NCI-H524 treated with DMSO at 0.1 percent for 48 hours (cell line): ENCODE results near the gene LIX1L.
A peak's percentile ranks its signal among the peaks of the same experiment; 100 is the strongest.
"Not testable (repeated sequence)": the region's sequence is repeated elsewhere in the genome, so short reads cannot be mapped to it uniquely, and the experiment has no call there.

Experiments
- DNase-seq: peaks from one replicate; lab custom pipeline; 2025; lab: John Stamatoyannopoulos, UW

The LIX1L gene

DNA sequence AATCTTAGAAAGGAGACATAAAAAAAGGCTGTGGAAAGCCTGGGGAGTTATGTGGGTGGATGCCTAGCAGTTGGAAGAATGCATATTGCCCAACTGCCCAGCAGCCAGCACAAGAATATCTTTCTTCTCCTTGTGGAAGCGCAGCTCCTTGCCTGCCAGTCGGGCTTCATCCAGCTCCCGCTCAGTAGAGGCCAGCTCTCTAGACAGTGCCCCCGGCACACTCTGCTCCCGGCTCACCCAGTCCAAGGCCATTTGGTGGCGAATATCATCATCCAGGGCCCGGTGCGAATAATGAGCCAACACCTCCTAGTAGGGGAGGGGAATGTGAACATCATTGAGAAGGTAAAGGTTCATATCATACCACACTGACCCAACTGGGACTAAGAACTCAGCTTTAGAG lies 21.6 kb downstream of the LIX1L start:
- no peak for DNase-seq

DNA sequence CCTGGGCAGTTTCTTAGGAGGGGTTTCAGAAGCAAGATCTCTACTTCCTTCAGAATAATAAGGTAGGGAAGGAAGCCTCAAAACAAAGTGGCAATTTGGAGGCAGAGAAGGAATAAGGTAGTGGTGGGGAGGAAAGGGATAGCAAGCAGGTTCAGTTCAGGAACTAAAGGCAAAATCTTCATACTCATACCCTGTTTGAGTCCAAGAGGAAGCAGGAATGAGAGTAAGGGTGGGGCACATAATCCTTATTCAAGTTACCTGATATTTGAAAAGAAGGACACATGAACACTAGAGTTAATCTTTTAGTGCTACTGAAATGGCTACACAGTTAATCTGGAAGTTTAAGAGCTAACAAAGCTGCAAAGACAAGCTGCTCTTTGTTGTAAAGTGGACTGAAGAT lies 22.1 kb downstream of the LIX1L start:
- no peak for DNase-seq

DNA sequence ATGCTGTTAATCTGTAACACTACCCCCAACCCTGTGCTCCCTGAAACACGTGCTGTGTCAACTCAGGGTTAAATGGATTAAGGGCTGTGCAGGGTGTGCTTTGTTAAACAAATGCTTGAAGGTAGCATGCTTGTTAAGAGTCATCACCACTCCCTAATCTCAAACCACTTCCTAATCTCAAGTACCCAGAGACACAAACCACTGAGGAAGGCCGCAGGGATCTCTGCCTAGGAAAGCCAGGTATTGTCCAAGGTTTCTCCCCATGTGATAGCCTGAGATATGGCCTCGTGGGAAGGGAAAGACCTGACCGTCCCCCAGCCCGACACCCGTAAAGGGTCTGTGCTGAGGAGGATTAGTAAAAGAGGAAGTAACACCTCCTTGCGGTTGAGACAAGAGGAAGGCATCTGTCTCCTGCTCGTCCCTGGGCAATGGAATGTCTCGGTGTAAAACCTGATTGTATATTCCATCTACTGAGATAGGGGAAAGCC lies 25.3 kb downstream of the LIX1L start:
- DNase-seq = not testable (repeated sequence)

DNA sequence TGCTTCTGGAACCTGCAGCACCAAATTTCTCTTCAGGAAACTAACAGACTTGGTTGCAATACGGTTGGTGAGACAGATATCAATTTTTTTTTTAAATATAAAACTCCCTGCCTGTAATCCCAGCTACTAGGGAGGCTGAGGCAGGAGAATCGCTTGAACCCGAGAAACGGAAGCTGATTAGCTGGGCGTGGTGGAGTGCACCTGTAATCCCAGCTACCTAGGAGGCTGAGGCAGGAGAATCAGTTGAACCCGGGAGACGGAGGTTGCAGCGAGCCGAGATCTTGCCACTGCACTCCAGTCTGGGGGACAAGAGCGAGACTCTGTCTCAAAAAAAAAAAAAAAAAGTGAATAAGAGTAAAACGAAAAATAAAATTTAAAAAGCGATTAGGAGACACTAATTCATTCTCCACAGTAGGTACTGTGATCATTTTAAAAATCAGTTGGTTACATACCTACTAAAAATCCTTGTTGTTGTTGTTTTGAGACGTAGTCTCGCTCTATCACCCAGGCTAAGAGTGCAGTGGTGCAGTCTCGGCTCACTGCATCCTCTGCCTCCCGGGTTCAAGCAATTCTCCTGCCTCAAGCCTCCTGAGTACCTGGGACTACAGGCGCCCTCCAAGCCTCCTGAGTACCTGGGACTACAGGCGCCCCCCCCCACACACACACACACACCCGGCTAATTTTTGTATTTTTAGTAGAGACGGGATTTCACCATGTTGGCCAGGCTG lies 29.7 kb downstream of the LIX1L start:
- no peak for DNase-seq

DNA sequence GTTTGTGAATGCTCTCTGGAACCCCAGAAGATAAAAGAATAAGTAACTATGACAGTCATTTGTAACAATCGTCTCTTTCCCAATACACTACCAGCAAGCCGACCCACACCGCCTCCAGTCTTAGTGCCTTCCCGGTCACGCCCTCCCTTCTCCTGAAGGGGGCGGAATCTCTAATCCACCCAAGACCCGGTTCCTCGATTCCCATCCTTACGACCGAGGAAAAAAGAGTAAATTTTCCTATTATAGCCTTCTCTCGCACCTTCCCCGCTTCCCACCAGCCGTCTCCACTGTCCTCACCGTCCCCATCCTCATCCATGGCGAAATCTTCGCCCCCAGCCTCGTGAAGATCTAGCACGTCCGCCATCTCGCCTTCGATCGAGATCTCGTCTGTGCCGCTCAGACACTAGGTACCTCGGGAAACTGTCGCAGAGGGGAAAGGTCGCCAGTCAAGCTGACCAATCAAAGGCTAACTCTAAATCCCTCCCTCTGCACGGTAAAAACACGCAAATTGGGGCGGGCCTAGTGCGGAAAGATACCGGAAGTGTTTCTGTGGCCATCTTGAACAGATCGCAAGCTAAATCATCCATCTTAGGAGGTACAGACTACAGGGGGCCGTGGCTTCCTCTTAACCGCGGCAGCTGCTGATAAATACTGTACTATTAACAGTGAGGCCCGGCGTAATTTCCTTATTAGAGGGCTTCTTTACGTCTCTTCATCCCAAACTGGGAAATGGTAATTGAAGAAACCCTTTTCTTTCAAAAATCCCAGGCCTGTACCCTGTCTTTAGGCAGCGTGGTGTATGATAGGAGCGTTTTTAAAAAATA lies 30.5 kb downstream of the LIX1L start, which contains the start of gene RBM8A:
TSS of gene RBM8A (minus strand) at position 422 of the 824 bp plus-strand sequence. CDS start at position 364, 58 bp downstream.
- peak; percentile 95 for DNase-seq

DNA sequence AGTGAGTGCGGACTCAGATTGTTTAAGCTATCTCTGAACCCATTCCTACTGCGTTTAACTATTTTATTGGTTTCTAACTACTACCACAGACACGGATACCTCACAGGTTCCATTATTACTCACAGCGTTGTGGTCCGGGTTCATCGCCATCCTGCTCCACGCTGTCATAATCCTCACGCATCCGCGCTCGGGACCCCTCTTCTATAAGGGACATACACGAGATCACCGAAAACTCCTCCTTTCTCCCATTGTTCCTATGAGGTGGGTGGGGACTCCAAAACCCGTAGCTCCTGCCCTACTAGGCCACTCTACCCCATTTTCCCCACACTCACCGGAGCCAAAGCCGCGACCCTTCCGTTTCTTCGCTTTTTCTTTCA lies 31.1 kb downstream of the LIX1L start:
- no peak for DNase-seq

DNA sequence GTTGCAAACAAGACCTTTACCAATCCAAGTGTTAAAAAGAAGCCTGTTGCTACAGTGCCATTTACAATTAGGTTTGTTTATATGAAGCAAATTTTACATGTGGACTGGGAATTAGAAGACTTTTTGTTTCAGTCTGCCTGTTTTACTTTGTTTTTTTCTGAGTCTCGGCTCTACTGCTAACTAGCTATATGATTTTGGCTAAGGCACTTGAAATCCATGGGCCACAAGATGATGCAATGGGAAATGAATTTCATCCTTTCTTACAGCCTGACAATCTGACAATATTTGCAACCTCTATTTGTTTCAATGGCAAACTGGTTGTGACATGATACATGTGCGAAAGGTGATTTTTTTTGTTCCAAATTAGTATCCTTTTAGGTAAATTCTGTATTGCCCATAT lies 35.6 kb downstream of the LIX1L start:
- DNase-seq = no peak

DNA sequence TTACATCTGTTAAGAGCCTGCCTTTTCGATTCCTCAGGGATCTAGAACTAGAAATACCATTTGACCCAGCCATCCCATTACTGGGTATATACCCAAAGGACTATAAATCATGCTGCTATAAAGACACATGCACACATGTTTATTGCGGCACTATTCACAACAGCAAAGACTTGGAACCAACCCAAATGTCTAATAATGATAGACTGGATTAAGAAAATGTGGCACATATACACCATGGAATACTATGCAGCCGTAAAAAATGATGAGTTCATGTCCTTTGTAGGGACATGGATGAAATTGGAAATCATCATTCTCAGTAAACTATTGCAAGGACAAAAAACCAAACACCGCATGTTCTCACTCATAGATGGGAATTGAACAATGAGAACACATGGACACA lies 37.5 kb downstream of the LIX1L start:
- not testable (repeated sequence) for DNase-seq

DNA sequence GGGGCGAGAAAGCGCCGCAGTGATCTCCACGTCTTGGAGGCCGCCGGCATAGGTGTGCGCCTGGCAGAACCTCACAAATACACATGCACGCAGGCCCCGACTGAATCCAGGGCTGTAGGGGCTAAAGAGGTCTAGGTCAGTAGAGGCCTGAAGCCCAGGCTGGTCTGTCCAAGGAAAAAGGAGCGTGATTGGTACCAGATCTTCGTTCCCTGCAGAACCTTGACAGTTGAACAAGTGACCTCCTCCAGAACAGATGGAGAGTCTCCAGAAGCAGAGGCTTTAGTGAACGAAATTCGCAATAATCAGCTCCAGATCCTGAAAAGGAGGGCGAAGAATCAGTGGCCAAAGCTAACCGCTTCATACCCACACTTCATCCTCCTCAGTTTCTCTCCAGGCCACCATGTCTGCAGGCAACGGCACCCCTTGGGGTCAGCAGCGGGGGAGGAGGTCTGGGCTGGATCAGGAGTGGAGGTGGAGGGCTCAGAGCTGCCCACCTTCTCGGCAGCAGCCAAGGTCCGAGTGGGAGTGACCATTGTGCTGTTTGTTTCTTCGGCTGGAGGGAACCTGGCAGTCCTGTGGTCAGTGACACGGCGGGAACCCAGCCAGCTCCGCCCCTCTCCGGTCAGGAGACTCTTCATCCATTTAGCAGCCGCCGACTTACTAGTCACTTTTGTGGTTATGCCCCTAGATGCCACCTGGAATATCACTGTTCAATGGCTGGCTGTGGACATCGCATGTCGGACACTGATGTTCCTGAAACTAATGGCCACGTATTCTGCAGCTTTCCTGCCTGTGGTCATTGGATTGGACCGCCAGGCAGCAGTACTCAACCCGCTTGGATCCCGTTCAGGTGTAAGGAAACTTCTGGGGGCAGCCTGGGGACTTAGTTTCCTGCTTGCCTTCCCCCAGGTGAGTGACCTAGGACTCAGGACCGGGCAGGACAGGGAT lies 38.6 kb downstream of the LIX1L start:
- DNase-seq = no peak

DNA sequence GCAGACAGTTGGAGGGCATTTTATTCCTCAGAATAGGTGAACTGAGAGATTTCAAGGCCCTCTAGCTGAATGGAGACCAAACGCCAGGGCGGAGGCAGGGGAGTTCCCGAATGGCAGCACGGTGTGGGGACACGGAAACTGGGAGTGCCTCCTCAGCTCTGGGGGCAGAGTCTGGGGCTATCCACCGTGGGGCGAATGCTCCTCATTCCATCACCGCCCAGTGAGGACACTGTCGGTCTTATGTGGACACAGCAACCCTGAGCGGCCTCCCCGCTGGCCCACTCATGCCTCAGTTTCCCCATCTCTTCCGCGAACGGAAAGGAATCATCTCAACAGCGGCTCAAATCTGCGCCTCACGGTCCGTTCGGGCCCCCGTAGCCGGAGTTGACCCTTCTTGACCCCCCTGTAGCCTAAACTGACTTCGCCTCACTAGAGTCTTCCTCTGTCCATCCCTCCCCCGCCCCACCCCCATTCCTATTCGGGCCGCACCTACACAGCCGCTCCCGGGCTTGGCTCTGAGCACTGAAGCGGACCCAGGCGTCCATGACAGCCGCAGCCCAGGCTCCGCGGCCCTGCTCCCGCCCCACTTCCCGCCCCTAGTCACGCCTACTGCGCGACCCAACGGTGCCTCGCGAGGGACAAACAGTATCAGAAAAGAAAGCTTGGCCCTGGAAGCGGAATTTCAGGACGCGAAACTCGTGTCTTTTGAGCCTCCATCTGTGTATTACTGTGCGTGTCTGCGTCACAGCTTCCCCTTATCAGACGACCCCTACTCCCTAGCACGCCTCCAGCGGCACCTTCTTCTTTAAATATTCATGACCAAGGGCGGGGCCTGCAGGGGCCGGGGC lies 39.4 kb downstream of the LIX1L start, which contains the start of gene PEX11B:
TSS of gene PEX11B (minus strand) at position 574 of the 848 bp plus-strand sequence. CDS start at position 545, 29 bp downstream.
- peak; percentile 16 for DNase-seq

DNA sequence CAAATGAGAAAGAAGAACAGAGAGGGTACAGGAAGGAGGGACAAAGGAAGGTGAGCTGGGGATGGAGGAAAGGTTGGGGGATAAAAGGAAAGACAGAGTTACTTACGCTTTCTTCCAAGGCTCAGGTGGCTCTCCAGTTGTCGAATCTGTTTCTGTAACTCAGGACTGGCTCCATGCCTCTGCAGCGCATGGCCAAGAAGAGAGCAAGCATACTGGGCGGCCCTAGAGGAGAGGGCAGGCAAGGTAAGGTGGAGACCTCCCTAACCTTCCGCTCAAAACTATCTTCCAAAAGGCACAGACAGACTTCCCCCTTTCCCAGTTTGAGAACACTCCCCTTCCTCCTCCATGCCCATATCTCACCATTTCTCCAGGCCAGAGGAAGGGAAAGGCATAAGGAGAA lies 40.2 kb downstream of the LIX1L start:
- no peak for DNase-seq

DNA sequence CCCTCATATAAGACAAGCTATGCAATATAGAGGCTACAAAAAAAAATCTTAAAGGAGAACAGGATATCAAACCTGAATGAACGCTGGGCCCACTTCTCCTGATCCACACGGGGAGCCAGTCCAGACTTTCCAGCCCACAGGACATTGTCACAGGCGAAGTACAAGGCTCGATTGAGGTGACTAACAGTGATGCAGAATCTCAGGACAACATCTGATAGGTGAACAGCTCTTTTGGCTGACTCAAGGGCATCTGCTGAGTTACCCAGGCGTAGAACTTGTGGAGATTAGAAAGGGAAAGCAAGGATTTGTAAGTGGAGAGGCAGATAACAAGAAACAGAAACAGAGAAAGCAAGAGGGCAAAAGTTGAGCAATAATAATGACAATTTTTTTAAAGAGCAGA lies 41.1 kb downstream of the LIX1L start:
- DNase-seq = no peak

DNA sequence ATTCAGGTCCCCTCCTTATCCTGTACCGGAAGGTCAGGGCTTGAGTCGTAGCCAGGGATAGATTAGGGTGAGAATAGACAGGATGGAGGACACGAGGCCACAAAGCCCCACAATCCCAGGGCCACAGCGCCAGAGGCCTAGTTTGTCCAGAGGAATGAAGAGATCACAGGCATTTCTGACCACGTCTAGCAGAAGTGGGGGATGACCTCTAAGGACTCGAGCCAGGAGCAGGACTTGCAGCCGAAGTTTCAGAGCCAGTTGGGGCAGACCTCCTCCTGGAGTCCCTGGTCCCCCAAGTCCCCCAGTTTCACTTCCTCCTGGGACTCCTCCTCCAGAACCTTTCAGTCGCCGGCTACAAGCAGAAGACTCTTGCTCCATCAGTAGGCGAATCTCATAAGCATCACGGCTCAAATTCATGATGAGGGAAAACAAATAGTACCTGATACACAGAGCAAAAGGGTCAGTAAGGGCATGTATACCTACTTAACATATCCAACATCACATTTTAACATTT lies 45.6 kb downstream of the LIX1L start:
- no peak for DNase-seq

DNA sequence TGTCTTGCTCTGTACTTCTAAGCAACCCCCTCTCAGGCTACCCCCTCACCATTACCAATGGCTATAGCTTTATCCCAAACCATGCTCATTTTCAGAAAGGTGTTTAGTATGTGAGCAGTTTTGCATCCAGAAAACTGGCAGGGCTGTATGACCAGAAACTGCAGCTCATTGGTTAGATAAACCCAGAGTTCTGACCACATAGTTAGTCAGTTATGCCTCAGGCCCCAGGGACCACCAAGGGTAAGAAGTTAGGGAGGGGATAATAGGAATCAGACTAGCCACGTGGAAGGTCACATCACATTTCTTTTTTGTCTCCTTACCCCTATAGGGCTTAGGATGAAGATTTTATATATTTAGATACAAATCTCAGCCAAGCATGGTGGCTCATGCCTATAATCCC lies 49.2 kb downstream of the LIX1L start:
- DNase-seq = no peak

DNA sequence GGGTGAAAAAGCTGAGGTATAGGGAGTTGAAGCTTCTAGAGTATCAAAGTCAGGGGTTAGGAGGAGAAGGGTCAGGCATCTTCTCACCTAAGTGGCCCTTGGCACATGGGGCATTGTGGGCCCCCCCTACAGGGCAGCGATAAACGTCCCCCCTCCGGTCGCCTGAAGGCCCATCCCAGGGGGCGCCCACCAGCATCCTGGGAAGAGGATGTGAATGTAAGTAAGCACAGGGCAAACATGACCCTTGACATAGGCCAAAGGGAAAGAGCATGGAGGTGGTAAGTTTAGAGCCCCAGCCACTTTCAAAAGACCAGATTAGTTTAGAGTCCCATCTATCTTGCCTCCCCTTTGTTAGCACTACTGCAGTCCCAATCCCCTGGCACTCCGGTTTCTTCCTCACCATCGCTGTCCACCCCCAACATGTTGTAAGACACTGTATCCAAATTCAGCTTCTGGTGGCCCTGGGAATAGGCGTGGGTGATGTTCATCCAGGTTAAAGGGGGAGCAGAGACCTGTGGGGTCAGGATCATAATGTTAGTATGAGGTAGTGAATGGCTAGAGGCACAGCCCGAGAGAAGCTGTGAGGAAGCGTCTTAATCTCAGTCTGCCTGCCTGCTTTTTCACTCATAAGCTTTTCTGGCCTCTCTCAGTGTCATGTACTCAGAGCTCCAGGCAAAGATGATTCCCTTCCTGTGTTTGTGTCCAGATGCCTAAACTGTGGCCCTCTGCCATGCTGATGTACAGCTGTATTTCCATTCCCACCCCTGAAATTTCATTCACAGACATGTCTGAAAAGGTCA lies 50.7 kb downstream of the LIX1L start:
- no peak for DNase-seq

DNA sequence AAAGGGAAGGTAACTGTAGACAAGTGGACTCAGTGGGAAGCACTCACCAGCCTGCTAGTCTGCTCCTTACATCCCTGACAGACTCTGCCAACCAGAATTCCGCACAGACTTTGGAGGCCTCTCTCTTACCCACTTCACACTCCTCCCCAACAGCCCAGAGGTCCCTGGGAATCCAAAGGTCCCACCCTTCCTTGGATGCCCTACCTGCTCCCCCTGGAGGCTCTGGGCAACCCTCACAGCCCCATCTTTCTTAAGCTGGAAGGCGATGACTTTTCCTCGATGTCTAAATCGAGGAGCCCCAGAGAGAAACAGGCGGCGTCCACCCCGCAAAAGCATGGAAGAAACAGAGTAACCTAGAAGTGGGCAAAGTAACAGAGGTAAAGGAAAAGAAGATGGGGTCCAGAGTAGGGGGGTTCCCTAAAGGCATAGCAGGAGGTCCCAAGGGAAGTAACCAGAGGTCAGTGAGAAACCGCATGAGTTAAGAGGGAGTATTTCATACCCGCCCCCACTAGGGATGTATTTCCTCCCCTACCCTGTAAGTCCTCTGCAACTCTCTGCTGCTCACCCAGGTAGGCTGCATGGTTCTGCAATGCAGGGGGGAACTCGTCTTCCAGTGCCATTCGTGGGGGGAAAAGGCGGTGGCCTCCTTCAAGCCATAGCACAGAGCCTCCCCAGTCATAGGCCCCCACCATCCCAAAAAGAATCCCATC lies 56.4 kb downstream of the LIX1L start:
- DNase-seq = no peak

DNA sequence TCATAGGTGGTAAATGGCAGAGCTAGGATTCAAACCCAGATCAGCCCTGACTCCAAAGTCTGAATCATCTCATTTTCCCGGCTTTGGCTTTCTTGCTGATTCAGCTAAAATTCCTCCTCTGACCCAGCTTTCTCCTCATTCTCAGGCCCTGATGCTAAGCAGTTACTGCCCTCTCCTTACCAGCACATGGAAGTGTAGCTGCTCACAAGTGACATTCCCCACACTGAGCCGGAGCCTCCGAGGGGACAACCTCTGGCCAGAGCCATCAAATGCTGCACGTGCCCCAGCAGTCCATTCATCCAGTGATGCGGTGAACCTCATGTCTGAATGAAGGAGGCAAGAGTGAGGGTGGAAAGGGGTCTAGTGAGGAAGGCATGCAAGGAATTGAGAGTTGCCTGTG lies 59.1 kb downstream of the LIX1L start:
- no peak for DNase-seq

DNA sequence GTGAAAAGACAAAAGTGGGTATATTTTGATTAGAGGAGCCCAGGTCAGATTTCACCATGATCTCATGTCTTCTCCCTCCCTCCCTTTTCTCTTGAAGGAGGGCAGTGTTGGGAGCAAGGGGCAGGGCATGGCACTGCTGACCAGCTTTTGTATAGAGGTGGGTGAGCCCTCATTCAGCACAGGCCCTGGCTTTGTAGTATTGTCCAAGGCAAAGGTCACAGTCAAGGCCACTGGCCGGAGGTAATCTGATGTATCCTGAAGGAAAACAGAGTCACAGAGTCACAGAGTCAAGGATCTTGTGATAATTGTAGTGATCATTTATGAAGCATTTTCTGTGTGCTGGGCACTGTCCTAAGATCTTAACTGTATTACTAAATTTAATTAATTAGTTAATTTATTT lies 59.8 kb downstream of the LIX1L start:
- no peak for DNase-seq

DNA sequence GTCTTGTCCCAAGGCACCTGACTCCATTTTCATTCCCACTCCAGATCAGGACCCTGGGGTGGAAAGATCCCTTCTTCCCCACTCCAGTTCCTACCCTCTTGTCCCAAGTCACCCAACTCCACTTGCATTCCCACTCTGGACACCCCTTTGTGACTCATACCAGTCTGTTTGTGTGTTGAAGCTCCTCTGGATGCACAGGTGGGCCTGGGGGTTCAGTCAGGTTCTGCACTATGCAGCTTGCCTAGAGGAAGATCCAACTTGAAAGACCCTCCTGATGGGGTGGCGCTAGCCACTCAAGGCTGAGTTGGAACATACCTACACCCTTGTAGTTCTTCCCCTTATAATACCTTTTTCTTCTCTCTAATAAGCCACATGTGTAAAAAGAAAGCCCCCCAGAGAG lies 62.3 kb downstream of the LIX1L start:
- DNase-seq = no peak
